ENCODE measurements around the gene SSBP3.

The SSBP3 gene

GRCh38 chr1:54266908-54267307 is 139.3 kb downstream of the SSBP3 start:
- DNase-seq (ENCODE audit: low spot score) = no peak
- in situ Hi-C loops (cut with MboI; ENCODE audit: low sequenced_read_pairs, unreplicated experiment) = no loop called here
- TF ChIP-seq, protein P1, sequence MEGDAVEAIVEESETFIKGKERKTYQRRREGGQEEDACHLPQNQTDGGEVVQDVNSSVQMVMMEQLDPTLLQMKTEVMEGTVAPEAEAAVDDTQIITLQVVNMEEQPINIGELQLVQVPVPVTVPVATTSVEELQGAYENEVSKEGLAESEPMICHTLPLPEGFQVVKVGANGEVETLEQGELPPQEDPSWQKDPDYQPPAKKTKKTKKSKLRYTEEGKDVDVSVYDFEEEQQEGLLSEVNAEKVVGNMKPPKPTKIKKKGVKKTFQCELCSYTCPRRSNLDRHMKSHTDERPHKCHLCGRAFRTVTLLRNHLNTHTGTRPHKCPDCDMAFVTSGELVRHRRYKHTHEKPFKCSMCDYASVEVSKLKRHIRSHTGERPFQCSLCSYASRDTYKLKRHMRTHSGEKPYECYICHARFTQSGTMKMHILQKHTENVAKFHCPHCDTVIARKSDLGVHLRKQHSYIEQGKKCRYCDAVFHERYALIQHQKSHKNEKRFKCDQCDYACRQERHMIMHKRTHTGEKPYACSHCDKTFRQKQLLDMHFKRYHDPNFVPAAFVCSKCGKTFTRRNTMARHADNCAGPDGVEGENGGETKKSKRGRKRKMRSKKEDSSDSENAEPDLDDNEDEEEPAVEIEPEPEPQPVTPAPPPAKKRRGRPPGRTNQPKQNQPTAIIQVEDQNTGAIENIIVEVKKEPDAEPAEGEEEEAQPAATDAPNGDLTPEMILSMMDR (IDR thresholded peaks at IDR 0.05; ENCODE audit: borderline replicate concordance, control extremely low read depth, extremely low read depth, insufficient read depth, missing control alignments) = no peak

GRCh38 chr1:54266195-54266594 is 140.0 kb downstream of the SSBP3 start:
- no peak for DNase-seq (ENCODE audit: low spot score)
- TF ChIP-seq, protein P1 (IDR thresholded peaks at IDR 0.05; ENCODE audit: borderline replicate concordance, control extremely low read depth, extremely low read depth, insufficient read depth, missing control alignments) = no peak
- in situ Hi-C loops (cut with MboI; ENCODE audit: low sequenced_read_pairs, unreplicated experiment) = no loop called here

DNA sequence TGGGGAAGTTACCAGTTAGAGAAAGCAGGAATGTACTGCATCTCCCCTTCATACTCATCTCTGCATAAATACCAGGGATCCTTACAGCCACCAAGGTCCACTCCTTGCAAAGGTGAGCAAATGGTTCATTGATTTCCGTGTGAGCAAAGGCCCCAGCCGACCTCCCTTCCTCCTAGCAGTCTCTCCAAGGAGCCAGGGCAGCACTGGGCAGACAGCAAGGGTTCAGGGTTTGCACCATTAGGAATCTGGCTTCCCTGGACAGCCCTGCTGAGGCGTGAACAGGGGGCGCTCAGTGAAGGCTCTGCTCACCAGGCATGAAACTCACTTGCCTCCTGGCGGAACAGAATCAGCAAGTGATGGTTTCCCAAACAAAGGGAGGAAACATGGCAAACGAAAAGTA is 140.5 kb downstream of the SSBP3 start:
- in situ Hi-C loops (cut with MboI; ENCODE audit: low sequenced_read_pairs, unreplicated experiment) = no loop called here
- TF ChIP-seq, protein P1 (IDR thresholded peaks at IDR 0.05; ENCODE audit: borderline replicate concordance, control extremely low read depth, extremely low read depth, insufficient read depth, missing control alignments) = no peak
- DNase-seq (ENCODE audit: low spot score) = no peak

DNA sequence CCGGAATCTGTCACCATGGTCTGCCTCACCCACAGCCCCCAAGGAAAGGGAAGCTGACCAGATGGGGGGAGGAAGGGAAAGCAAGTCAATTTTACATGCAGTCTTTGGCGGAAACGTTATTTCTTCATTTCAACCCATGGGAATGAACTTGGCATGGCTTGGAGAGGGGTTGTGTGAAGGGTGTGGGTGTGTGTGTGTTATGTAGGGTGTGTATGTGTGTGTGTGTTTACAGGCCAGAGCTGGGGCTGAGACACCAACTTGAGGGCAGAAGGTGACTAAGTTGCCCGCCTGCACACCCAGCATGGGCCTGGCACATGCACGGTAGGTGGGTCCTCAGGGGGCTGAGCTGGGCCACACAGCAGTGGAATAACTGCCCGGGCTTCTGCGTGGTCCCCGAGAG is 141.1 kb downstream of the SSBP3 start:
- TF ChIP-seq, protein P1 (IDR thresholded peaks at IDR 0.05; ENCODE audit: borderline replicate concordance, control extremely low read depth, extremely low read depth, insufficient read depth, missing control alignments) = no peak
- no peak for DNase-seq (ENCODE audit: low spot score)
- in situ Hi-C loops (cut with MboI; ENCODE audit: low sequenced_read_pairs, unreplicated experiment) = no loop called here

GRCh38 chr1:54263601-54264226 is 142.5 kb downstream of the SSBP3 start:
- in situ Hi-C loops (cut with MboI; ENCODE audit: low sequenced_read_pairs, unreplicated experiment) = no loop called here
- no peak for DNase-seq (ENCODE audit: low spot score)
- TF ChIP-seq, protein P1 (IDR thresholded peaks at IDR 0.05; ENCODE audit: borderline replicate concordance, control extremely low read depth, extremely low read depth, insufficient read depth, missing control alignments) = no peak

DNA sequence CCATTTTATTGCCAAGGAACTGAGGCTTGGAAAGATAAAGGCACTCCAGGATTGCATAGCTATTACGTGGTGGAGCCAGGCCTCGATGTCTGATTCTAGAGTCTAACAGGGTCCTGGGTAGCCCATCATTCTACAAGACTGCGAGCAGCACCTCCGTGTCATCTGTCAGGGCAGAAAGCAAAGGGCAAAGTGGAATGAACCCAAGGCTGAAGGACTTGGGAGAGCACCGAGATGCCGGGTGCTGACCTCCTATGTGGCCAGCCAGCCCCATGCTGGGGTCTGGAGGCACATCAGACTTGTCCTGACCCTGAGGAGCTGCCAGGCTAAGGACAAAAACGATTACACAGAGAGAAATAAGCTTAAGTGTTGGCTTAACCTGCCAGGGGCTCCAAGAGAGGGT is 143.9 kb downstream of the SSBP3 start:
- in situ Hi-C loops (cut with MboI; ENCODE audit: low sequenced_read_pairs, unreplicated experiment) = no loop called here
- DNase-seq (ENCODE audit: low spot score) = no peak
- TF ChIP-seq, protein P1 (IDR thresholded peaks at IDR 0.05; ENCODE audit: borderline replicate concordance, control extremely low read depth, extremely low read depth, insufficient read depth, missing control alignments) = no peak

All from GM13976 (cell line).